PC-3 (cell line): ENCODE results near the gene OTOR. TPM values are rescaled to one million over a fixed set of nuclear protein-coding genes. Genes with fewer than 3 reads are reported as not detected.

Experiments
- ATAC-seq: fragments of 200-7000 bp; cut with Tn5 transposase; 2 replicates; pipeline ENCODE4 v1.9.1; 2020; ENCODE audit warnings: mild to moderate bottlenecking, moderate library complexity
- BruUV-seq: library from RNA; stranded (reverse); fragments of 400-500 nt; replicated peaks from 2 replicates; lab custom pipeline; 2021; lab: Mats Ljungman, UMichigan
- CTCF ChIA-PET: fragments of 300-600 bp; sonication (Branson Sonifier 250); formaldehyde crosslinking; loops from one replicate; lab custom pipeline; 2022; ENCODE audit warnings: antibody characterized with exemption; lab: Charles Lee
- POLR2A ChIA-PET: fragments of 300-600 bp; sonication (Branson Sonifier 250); formaldehyde crosslinking; loops from one replicate; lab custom pipeline; 2022; ENCODE audit warnings: antibody characterized with exemption; ENCODE audit not compliant: unreplicated experiment; lab: Charles Lee
- DNase-seq: peaks from one replicate; pipeline ENCODE4 v3.0.0-alpha.2; 2015
- H2AFZ ChIP-seq: fragments of 300-600 bp; sonication (generic); 2 replicates; pipeline ENCODE4 v1.6.0; 2016; ENCODE audit warnings: antibody characterized with exemption, low read length
- H3F3A ChIP-seq: fragments of 300-600 bp; sonication (generic); one replicate; pipeline ENCODE4 v1.6.0; 2017; ENCODE audit warnings: antibody characterized with exemption, low read length, control low read depth, mild to moderate bottlenecking; ENCODE audit not compliant: unreplicated experiment
- H3K27ac ChIP-seq: fragments of 300-600 bp; sonication (generic); 2 replicates; pipeline ENCODE4 v1.5.1; 2016; ENCODE audit warnings: mild to moderate bottlenecking, low read length
- H3K27me3 ChIP-seq: fragments of 300-600 bp; sonication (generic); 2 replicates; pipeline ENCODE4 v1.6.1; 2016; ENCODE audit warnings: low read length, mixed read lengths
- H3K36me3 ChIP-seq: fragments of 300-600 bp; sonication (generic); 2 replicates; pipeline ENCODE4 v1.6.1; 2016; ENCODE audit warnings: low read depth, mixed run types, low read length, mixed read lengths
- H3K4me1 ChIP-seq: fragments of 300-600 bp; sonication (generic); 2 replicates; pipeline ENCODE4 v1.5.1; 2016; ENCODE audit warnings: low read length; ENCODE audit not compliant: insufficient read depth
- H3K4me2 ChIP-seq: fragments of 300-600 bp; sonication (generic); 2 replicates; pipeline ENCODE4 v1.6.0; 2016; ENCODE audit warnings: low read length
- H3K4me3 ChIP-seq: fragments of 300-600 bp; sonication (generic); 2 replicates; pipeline ENCODE4 v1.5.1; 2016; ENCODE audit warnings: mild to moderate bottlenecking, low read length, mixed read lengths
- H3K79me2 ChIP-seq: fragments of 300-600 bp; sonication (generic); 2 replicates; pipeline ENCODE4 v1.6.1; 2017; ENCODE audit warnings: low read length, mixed read lengths
- H3K9ac ChIP-seq: fragments of 300-600 bp; sonication (generic); 2 replicates; pipeline ENCODE4 v1.6.0; 2016; ENCODE audit warnings: mild to moderate bottlenecking, low read length
- H3K9me2 ChIP-seq: fragments of 300-600 bp; sonication (generic); replicated peaks from 2 replicates; pipeline ENCODE4 v1.6.1; 2016; ENCODE audit warnings: mixed run types, low read length, mixed read lengths
- H3K9me3 ChIP-seq: fragments of 300-600 bp; sonication (generic); 2 replicates; pipeline ENCODE4 v1.6.1; 2016; ENCODE audit warnings: low read length, mixed read lengths
- H4K20me1 ChIP-seq: fragments of 300-600 bp; sonication (generic); 2 replicates; pipeline ENCODE4 v1.6.1; 2016; ENCODE audit warnings: low read length, mixed read lengths
- EZH2 ChIP-seq: fragments of 300-600 bp; sonication (generic); IDR thresholded peaks from one replicate; pipeline ENCODE4 v1.6.1; 2017; ENCODE audit warnings: antibody characterized with exemption, mild to moderate bottlenecking, low read length; ENCODE audit not compliant: unreplicated experiment
- EZH2phosphoT487 ChIP-seq: fragments of 300-600 bp; sonication (generic); IDR thresholded peaks from 2 replicates; pipeline ENCODE4 v1.6.1; 2018; ENCODE audit warnings: mild to moderate bottlenecking, antibody characterized with exemption, low read length, borderline replicate concordance
- intact Hi-C: fragments of 100-400 bp; cut with micrococcal nuclease; formaldehyde crosslinking; loops from 2 replicates; pipeline ENCODE4 v1.9.0; 2023
- total RNA-seq: library from RNA; depleted of rRNA; stranded (reverse); fragments of >200 nt; gene quantifications from 2 replicates; pipeline ENCODE4 v1.2.3, GENCODE V29; 2014
- TF ChIP-seq, protein P1 (sequence below): fragments of 300-600 bp; sonication (generic); conservative IDR thresholded peaks from 2 replicates; pipeline ENCODE4 v1.5.1; 2017; ENCODE audit warnings: antibody characterized with exemption, low read depth, mild to moderate bottlenecking, low read length

Gene OTOR
- total RNA-seq, 1 experiment from 2014 or later, result not detected

DNA sequence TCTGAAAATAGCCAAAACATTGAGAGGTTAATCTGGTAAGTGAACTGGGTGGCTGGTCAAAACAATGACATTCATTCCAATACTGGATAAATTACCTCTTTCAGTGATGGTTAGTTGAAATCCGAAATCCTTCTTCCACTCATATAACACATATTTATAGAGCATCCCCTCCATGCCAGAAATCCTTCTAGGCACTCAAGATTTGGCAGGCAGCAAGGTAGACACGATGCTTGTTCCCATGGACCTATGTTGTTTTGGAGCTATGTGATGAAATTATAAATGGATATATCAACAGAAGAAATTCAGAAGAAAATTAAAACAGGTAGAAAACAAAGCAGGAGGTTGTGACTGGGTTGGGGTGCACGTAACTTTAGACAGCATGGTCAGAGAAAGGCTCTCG, 44.6 kb upstream of the OTOR start:
- ChIA-PET CTCF (no interaction called here), POLR2A (no interaction called here)
- Histone ChIP-seq H3K36me3 (no peaks in the 10 kb centered on the region), H3K9me3 (no peaks in the 10 kb centered on the region), H4K20me1 (no peaks in the 10 kb centered on the region), H3K27me3 (peaks cover 37% of the 10 kb centered on the region), H3K4me3 (no peak overlapping the region), H3K79me2 (no peaks in the 10 kb centered on the region), H3F3A (no peaks in the 10 kb centered on the region), H3K4me1 (no peaks in the 10 kb centered on the region), H3K4me2 (no peak overlapping the region), H3K27ac (no peak overlapping the region), H3K9ac (no peak overlapping the region), H3K9me2 (no peaks in the 10 kb centered on the region), H2AFZ (no peak overlapping the region)
- ATAC-seq, result no peak
- TF ChIP-seq EZH2 (no peak), EZH2phosphoT487 (no peak)
- TF ChIP-seq, protein P1, sequence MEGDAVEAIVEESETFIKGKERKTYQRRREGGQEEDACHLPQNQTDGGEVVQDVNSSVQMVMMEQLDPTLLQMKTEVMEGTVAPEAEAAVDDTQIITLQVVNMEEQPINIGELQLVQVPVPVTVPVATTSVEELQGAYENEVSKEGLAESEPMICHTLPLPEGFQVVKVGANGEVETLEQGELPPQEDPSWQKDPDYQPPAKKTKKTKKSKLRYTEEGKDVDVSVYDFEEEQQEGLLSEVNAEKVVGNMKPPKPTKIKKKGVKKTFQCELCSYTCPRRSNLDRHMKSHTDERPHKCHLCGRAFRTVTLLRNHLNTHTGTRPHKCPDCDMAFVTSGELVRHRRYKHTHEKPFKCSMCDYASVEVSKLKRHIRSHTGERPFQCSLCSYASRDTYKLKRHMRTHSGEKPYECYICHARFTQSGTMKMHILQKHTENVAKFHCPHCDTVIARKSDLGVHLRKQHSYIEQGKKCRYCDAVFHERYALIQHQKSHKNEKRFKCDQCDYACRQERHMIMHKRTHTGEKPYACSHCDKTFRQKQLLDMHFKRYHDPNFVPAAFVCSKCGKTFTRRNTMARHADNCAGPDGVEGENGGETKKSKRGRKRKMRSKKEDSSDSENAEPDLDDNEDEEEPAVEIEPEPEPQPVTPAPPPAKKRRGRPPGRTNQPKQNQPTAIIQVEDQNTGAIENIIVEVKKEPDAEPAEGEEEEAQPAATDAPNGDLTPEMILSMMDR, result no peak
- DNase-seq, result no peak
- intact Hi-C loops, result no loop called here
- BruUV-seq, result no TSS peak

GRCh38 chr20:16707674-16708073, 40.5 kb upstream of the OTOR start:
- H3K4me3 ChIP-seq, result no peak overlapping the region
- TF ChIP-seq, protein P1, result no peak
- TF ChIP-seq EZH2 (no peak), EZH2phosphoT487 (no peak)
- peaks cover 52% of the 10 kb centered on the region for H3K27me3 ChIP-seq
- H3K4me1 ChIP-seq, result no peaks in the 10 kb centered on the region
- DNase-seq, result peak; percentile 5
- no peaks in the 10 kb centered on the region for H3K79me2 ChIP-seq
- H3K9me3 ChIP-seq, result no peaks in the 10 kb centered on the region
- H3K9ac ChIP-seq, result no peak overlapping the region
- H3K9me2 ChIP-seq, result no peaks in the 10 kb centered on the region
- H4K20me1 ChIP-seq, result no peaks in the 10 kb centered on the region
- ATAC-seq, result no peak
- BruUV-seq, result no TSS peak
- no peaks in the 10 kb centered on the region for H3K36me3 ChIP-seq
- H3K27ac ChIP-seq, result no peak overlapping the region
- H3F3A ChIP-seq, result no peaks in the 10 kb centered on the region
- ChIA-PET POLR2A (no interaction called here), CTCF (no interaction called here)
- no peak overlapping the region for H2AFZ ChIP-seq
- intact Hi-C loops, result no loop called here
- H3K4me2 ChIP-seq, result no peak overlapping the region

DNA sequence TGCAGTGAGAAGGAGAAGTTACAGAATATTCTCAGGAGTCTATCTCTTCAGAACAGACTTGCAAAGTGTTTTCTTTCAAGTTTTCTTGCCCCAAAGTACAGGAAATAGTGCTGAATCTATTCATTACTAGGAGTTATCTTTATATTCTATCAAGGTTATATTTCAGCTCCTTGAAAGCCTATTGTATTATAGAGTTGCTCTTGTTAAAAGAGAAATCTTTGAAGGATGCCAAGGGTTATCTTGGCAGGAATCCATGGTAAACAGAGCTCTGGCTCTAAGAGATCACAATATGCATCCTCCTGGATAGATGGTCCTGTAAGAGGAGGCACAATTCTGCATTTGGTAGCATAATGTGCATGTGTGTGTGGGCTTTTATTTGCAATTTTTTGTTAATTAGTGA, 39.6 kb upstream of the OTOR start:
- ChIA-PET POLR2A (interaction anchor here (0.6 kb wide), 1 partner anchor 12 kb away, joined by 5 read pairs; no protein-coding TSS in a partner anchor), CTCF (no interaction called here)
- peak; percentile 24; the same call in 1 of the 2 replicates for ATAC-seq
- TF ChIP-seq EZH2 (no peak), EZH2phosphoT487 (no peak)
- TF ChIP-seq, protein P1, result no peak
- no peak overlapping the region for H3K9ac ChIP-seq
- H3K9me3 ChIP-seq, result no peaks in the 10 kb centered on the region
- H3K27ac ChIP-seq, result no peak overlapping the region
- no TSS peak for BruUV-seq
- no peaks in the 10 kb centered on the region for H4K20me1 ChIP-seq
- H3K79me2 ChIP-seq, result no peaks in the 10 kb centered on the region
- H3K36me3 ChIP-seq, result no peaks in the 10 kb centered on the region
- no peaks in the 10 kb centered on the region for H3K4me1 ChIP-seq
- H2AFZ ChIP-seq, result no peak overlapping the region
- no peaks in the 10 kb centered on the region for H3K9me2 ChIP-seq
- no peaks in the 10 kb centered on the region for H3F3A ChIP-seq
- peak; percentile 36 for DNase-seq
- H3K27me3 ChIP-seq, result peaks cover 57% of the 10 kb centered on the region
- intact Hi-C loops, result no loop called here
- H3K4me2 ChIP-seq, result no peak overlapping the region
- H3K4me3 ChIP-seq, result no peak overlapping the region
